HG03064 (cell line): ENCODE data around the gene SEBOX.
"Not testable (repeated sequence)": the region's sequence is repeated elsewhere in the genome, so short reads cannot be mapped to it uniquely, and the experiment has no call there.

Source experiments
- ATAC-seq: cut with Tn5 transposase; IDR thresholded peaks from one replicate; pipeline ENCODE4 v1.9.1; 2021; ENCODE audit warnings: low read depth; ENCODE audit not compliant: unreplicated experiment

Gene SEBOX

GRCh38 chr17:28342313-28342712 is 22.7 kb downstream of the SEBOX start:
- no peak for ATAC-seq

- no peak for ATAC-seq
Observed at GRCh38 chr17:28341516-28341915, 23.5 kb downstream of the SEBOX start.

- no peak for ATAC-seq
Observed at GRCh38 chr17:28340374-28340773, 24.6 kb downstream of the SEBOX start.

GRCh38 chr17:28339431-28339830 is 25.6 kb downstream of the SEBOX start:
- no peak for ATAC-seq

GRCh38 chr17:28338769-28339212 is 26.2 kb downstream of the SEBOX start:
- ATAC-seq = not testable (repeated sequence)

- no peak for ATAC-seq
Observed at GRCh38 chr17:28338056-28338768, 26.8 kb downstream of the SEBOX start.

- no peak for ATAC-seq
Observed at GRCh38 chr17:28335959-28336871, 28.8 kb downstream of the SEBOX start.

- peak; percentile 93 for ATAC-seq
Observed at GRCh38 chr17:28335201-28335958, 29.6 kb downstream of the SEBOX start, which contains the start of the genes IFT20 and TNFAIP1. Gene IFT20, minus strand, starts transcription at chr17:28335472. Its CDS starts 3,487 bp downstream, at chr17:28331985. Gene TNFAIP1, plus strand, starts transcription at chr17:28335761. Its CDS starts 3,761 bp downstream, at chr17:28339522.

- ATAC-seq = no peak
Observed at GRCh38 chr17:28334666-28335200, 30.3 kb downstream of the SEBOX start.

- ATAC-seq = no peak
Observed at GRCh38 chr17:28334171-28334570, 30.8 kb downstream of the SEBOX start.

GRCh38 chr17:28333083-28333746 is 31.8 kb downstream of the SEBOX start:
- ATAC-seq = no peak

GRCh38 chr17:28331891-28332420 is 33.0 kb downstream of the SEBOX start:
- no peak for ATAC-seq

GRCh38 chr17:28330671-28331070 is 34.3 kb downstream of the SEBOX start:
- ATAC-seq = no peak

GRCh38 chr17:28328325-28328724 is 36.7 kb downstream of the SEBOX start:
- no peak for ATAC-seq

GRCh38 chr17:28327709-28328108 is 37.3 kb downstream of the SEBOX start:
- no peak for ATAC-seq

- no peak for ATAC-seq
Observed at GRCh38 chr17:28327031-28327607, 37.9 kb downstream of the SEBOX start.

- ATAC-seq = no peak
Observed at GRCh38 chr17:28326114-28326513, 38.9 kb downstream of the SEBOX start.

- no peak for ATAC-seq
Observed at GRCh38 chr17:28325211-28325610, 39.8 kb downstream of the SEBOX start.

GRCh38 chr17:28324781-28325180 is 40.2 kb downstream of the SEBOX start:
- no peak for ATAC-seq
